ENCODE data around the gene NMRK2. TPM values are rescaled to one million over a fixed set of nuclear protein-coding genes. Genes with fewer than 3 reads are reported as not detected.
A peak's percentile ranks its signal among the peaks of the same experiment; 100 is the strongest.
"Not testable (repeated sequence)": the region's sequence is repeated elsewhere in the genome, so short reads cannot be mapped to it uniquely, and the experiment has no call there.

Gene NMRK2
- total and polyA plus RNA-seq, 2 donors (not counting 1 experiment from before 2014, with no cell fraction given) = not detected

GRCh38 chr19:3950871-3951861 is 18.3 kb downstream of the NMRK2 start:
- Histone ChIP-seq H2AFZ (ENCODE audit: insufficient read depth, low read depth, low read length, poor library complexity, severe bottlenecking) (peak overlapping the region; percentile 62), H3K4me2 (replicated peaks; ENCODE audit: low read depth, low read length, poor library complexity, severe bottlenecking) (peak overlapping the region; percentile 66), H3K79me2 (ENCODE audit: control insufficient read depth, insufficient read depth, low read length) (no peaks in the 10 kb centered on the region), H4K20me1 (ENCODE audit: control insufficient read depth, insufficient read depth, low read length, poor library complexity, severe bottlenecking) (peaks cover 9% of the 10 kb centered on the region), H3K27ac (ENCODE audit: low read length in 2 of 2) (no peak overlapping the region), H3K9me3 (ENCODE audit: control extremely low read depth in 1 of 3, control insufficient read depth in 2 of 3, insufficient read depth in 1 of 3, low read length in 2 of 3) (no peaks in the 10 kb centered on the region), H3K9ac (ENCODE audit: low read length) (peak overlapping the region; percentile 37), H3K4me3 (ENCODE audit: control extremely low read depth in 1 of 5, extremely low read depth in 1 of 5, insufficient read depth in 1 of 5, low read depth in 2 of 5, low read length in 4 of 5) (peak overlapping the region in 4 of 5 experiments; percentile 8 to 41 (median 18)), H3K27me3 (replicated peaks in 1 of 4; ENCODE audit: control extremely low read depth in 1 of 4, control insufficient read depth in 3 of 4, insufficient read depth in 4 of 4, low read length in 3 of 4) (peaks cover 0 to 17% (median 0%) of the 10 kb centered on the region in 4 experiments), H3K36me3 (replicated peaks in 1 of 2; ENCODE audit: control extremely low read depth in 1 of 2, control insufficient read depth in 1 of 2, extremely low read depth in 1 of 2, insufficient read depth in 2 of 2, low read length in 1 of 2) (peaks cover 0 to 3% of the 10 kb centered on the region in 2 experiments), H3K4me1 (ENCODE audit: control insufficient read depth in 2 of 2, insufficient read depth in 2 of 2, low read length in 2 of 2) (peaks cover 7 to 11% of the 10 kb centered on the region in 2 donors)
- intact Hi-C loops (cut with micrococcal nuclease) = no loop called here
- H3K4me3 Mint-ChIP-seq = peak overlapping the region; percentile 77
- H3K4me1 Mint-ChIP-seq = peaks cover 6% of the 10 kb centered on the region
- ChIA-PET CTCF (no interaction called here), POLR2A (no interaction called here)
- ATAC-seq (ENCODE audit: low read depth) (no peak), DNase-seq (no peak)
- H3K27me3 Mint-ChIP-seq = peaks cover 6% of the 10 kb centered on the region
- no peak for TF ChIP-seq CTCF (IDR thresholded peaks at IDR 0.05)
- TF ChIP-seq EZH2 (IDR thresholded peaks at IDR 0.05; ENCODE audit: borderline replicate concordance, insufficient read depth, low read depth, low read length, poor library complexity, severe bottlenecking) = no peak
- no peaks in the 10 kb centered on the region for H3K9me3 Mint-ChIP-seq (ENCODE audit: insufficient read depth)
- 28% methylated on average over 31 of the region's 41 CpGs for WGBS (ENCODE audit: insufficient coverage)
- no peak overlapping the region for H3K27ac Mint-ChIP-seq

DNA sequence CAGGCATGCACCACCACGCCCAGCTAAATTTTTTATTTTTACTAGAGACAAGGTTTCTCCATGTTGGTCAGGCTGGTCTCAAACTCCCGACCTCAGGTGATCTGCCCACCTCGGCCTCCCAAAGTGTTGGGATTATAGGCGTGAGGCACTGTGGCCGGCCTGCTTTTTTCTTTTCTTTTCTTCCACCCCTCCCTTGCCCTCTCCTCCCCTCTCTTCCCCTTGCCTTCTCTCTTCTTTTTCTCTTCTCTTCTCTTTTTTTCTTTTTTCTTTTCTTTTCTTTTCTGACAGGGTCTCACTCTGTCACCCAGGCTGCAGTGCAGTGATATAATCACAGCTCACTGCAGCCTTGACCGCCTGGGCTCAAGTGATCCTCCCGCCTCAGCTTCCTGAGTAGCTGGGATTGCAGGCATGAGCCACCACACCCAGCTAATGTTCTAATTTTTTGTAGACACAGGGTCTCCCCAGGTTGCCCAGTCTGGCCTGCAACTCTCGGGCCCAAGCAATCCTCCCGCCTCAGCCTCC is 19.9 kb downstream of the NMRK2 start:
- H3K79me2 ChIP-seq (ENCODE audit: control insufficient read depth, insufficient read depth, low read length); H3K9ac ChIP-seq (ENCODE audit: low read length); DNase-seq; intact Hi-C loops (cut with micrococcal nuclease); H3K9me3 Mint-ChIP-seq (ENCODE audit: insufficient read depth); CTCF ChIA-PET; H2AFZ ChIP-seq (ENCODE audit: insufficient read depth, low read depth, low read length, poor library complexity, severe bottlenecking); H3K27ac ChIP-seq (ENCODE audit: low read length in 2 of 2); H3K4me2 ChIP-seq (replicated peaks; ENCODE audit: low read depth, low read length, poor library complexity, severe bottlenecking); H4K20me1 ChIP-seq (ENCODE audit: control insufficient read depth, insufficient read depth, low read length, poor library complexity, severe bottlenecking); H3K27ac Mint-ChIP-seq; H3K4me3 ChIP-seq (ENCODE audit: control extremely low read depth in 1 of 5, extremely low read depth in 1 of 5, insufficient read depth in 1 of 5, low read depth in 2 of 5, low read length in 4 of 5); H3K36me3 ChIP-seq (replicated peaks in 1 of 2; ENCODE audit: control extremely low read depth in 1 of 2, control insufficient read depth in 1 of 2, extremely low read depth in 1 of 2, insufficient read depth in 2 of 2, low read length in 1 of 2); ATAC-seq (ENCODE audit: low read depth); H3K4me1 Mint-ChIP-seq; H3K27me3 Mint-ChIP-seq; H3K9me3 ChIP-seq (ENCODE audit: control extremely low read depth in 1 of 3, control insufficient read depth in 2 of 3, insufficient read depth in 1 of 3, low read length in 2 of 3); H3K4me3 Mint-ChIP-seq: not testable (repeated sequence)
- POLR2A ChIA-PET = interaction anchor here (0.7 kb wide), 1 partner anchor 608 kb away, joined by 3 read pairs; no protein-coding TSS in a partner anchor
- Histone ChIP-seq H3K4me1 (ENCODE audit: control insufficient read depth in 2 of 2, insufficient read depth in 2 of 2, low read length in 2 of 2) (peaks cover 7 to 11% of the 10 kb centered on the region in 2 donors), H3K27me3 (replicated peaks in 1 of 4; ENCODE audit: control extremely low read depth in 1 of 4, control insufficient read depth in 3 of 4, insufficient read depth in 4 of 4, low read length in 3 of 4) (peaks cover 0 to 17% (median 0%) of the 10 kb centered on the region in 4 experiments)
- 93% methylated on average over 8 of the region's 9 CpGs for WGBS (ENCODE audit: insufficient coverage)
